Naive B cell (primary cell): Measurements from ENCODE around the gene METAP1. TPM values are rescaled to one million over a fixed set of nuclear protein-coding genes. Genes with fewer than 3 reads are reported as not detected.
"Not testable (repeated sequence)": the region's sequence is repeated elsewhere in the genome, so short reads cannot be mapped to it uniquely, and the experiment has no call there.

Experiments
- ATAC-seq, 2 donors: fragments of 150-1000 bp; cut with Tn5 transposase; 2 replicates each; pipeline ENCODE4 v1.10.0; 2021; ENCODE audit warnings: low read depth in 2 of 2, mild to moderate bottlenecking in 2 of 2, moderate library complexity in 2 of 2
- DNase-seq: peaks from one replicate; pipeline ENCODE4 v3.0.0; 2022
- H3K27ac Mint-ChIP-seq, 6 donors: one replicate each; pipeline ENCODE4 v1.8.0; 2020 to 2022; ENCODE audit warnings: mild to moderate bottlenecking in 6 of 6, mixed read lengths in 6 of 6, moderate library complexity in 5 of 6, inconsistent platforms in 2 of 6
- H3K27me3 Mint-ChIP-seq, 3 donors: one replicate each; pipeline ENCODE4 v1.8.0; 2021 to 2022; ENCODE audit warnings: mixed read lengths in 3 of 3, mild to moderate bottlenecking in 1 of 3
- H3K36me3 Mint-ChIP-seq, 2 donors: one replicate each; pipeline ENCODE4 v1.8.0; 2020 to 2022; ENCODE audit warnings: mixed read lengths in 2 of 2, inconsistent platforms in 1 of 2, mild to moderate bottlenecking in 1 of 2
- H3K4me1 Mint-ChIP-seq, 3 donors: one replicate each; pipeline ENCODE4 v1.8.0; 2020 to 2022; ENCODE audit warnings: mixed read lengths in 3 of 3, inconsistent platforms in 1 of 3, mild to moderate bottlenecking in 1 of 3, moderate library complexity in 1 of 3
- H3K4me3 Mint-ChIP-seq, 8 donors: one replicate each; pipeline ENCODE4 v1.8.0; 2020 to 2022; ENCODE audit warnings: mild to moderate bottlenecking in 8 of 8, mixed read lengths in 8 of 8, moderate library complexity in 8 of 8, inconsistent platforms in 2 of 8
- H3K9me3 Mint-ChIP-seq, 7 donors: one replicate each; pipeline ENCODE4 v1.8.0; 2020 to 2022; ENCODE audit warnings: mixed read lengths in 7 of 7, mild to moderate bottlenecking in 5 of 7, inconsistent platforms in 2 of 7, moderate library complexity in 1 of 7
- polyA plus RNA-seq, 6 donors: library from polyadenylated mRNA; unstranded; fragments of 300-500 nt; fragmentation: Illumina TruSeq; gene quantifications; one replicate each; pipeline ENCODE4 v1.2.3, GENCODE V29; 2021; ENCODE audit warnings: low read depth in 6 of 6

The METAP1 gene
- polyA plus RNA-seq, 6 donors from 2014 or later, result 12.8 to 30.3 (median 24.6) TPM

GRCh38 chr4:99013402-99013843, 17.9 kb downstream of the METAP1 start:
- Mint-ChIP-seq H3K27ac (no peak overlapping the region), H3K4me3 (no peak overlapping the region), H3K9me3 (peaks cover 0 to 19% (median 7%) of the 10 kb centered on the region in 7 donors), H3K36me3 (peaks cover 17 to 26% of the 10 kb centered on the region in 2 donors), H3K27me3 (no peaks in the 10 kb centered on the region), H3K4me1 (peaks cover 36 to 47% (median 37%) of the 10 kb centered on the region in 3 donors)
- no peak for DNase-seq
- ATAC-seq, result no peak

- no peaks in the 10 kb centered on the region for H3K27me3 Mint-ChIP-seq
- ATAC-seq (no peak), DNase-seq (no peak)
- H3K9me3 Mint-ChIP-seq, result peaks cover 0 to 18% (median 7%) of the 10 kb centered on the region in 7 donors
- peaks cover 35 to 46% (median 38%) of the 10 kb centered on the region in 3 donors for H3K4me1 Mint-ChIP-seq
- H3K4me3 Mint-ChIP-seq, result no peak overlapping the region
- H3K27ac Mint-ChIP-seq, result no peak overlapping the region
- peaks cover 19 to 25% of the 10 kb centered on the region in 2 donors for H3K36me3 Mint-ChIP-seq
Measured at GRCh38 chr4:99013884-99014523, 18.5 kb downstream of the METAP1 start.

- H3K9me3 Mint-ChIP-seq, result peaks cover 11 to 19% (median 13%) of the 10 kb centered on the region in 7 donors
- ATAC-seq, result no peak
- no peaks in the 10 kb centered on the region for H3K27me3 Mint-ChIP-seq
- peak overlapping the region in 1 of 8 donors; percentile 2 for H3K4me3 Mint-ChIP-seq
- no peak for DNase-seq
- H3K4me1 Mint-ChIP-seq, result peaks cover 52 to 74% (median 53%) of the 10 kb centered on the region in 3 donors
- H3K27ac Mint-ChIP-seq, result peak overlapping the region in 1 of 6 donors; percentile 65
- peaks cover 27% of the 10 kb centered on the region in 2 donors for H3K36me3 Mint-ChIP-seq
Measured at GRCh38 chr4:99021386-99021785, 25.9 kb downstream of the METAP1 start.

- DNase-seq (no peak), ATAC-seq (no peak)
- H3K4me1 Mint-ChIP-seq, result peaks cover 53 to 76% (median 58%) of the 10 kb centered on the region in 3 donors
- no peaks in the 10 kb centered on the region for H3K27me3 Mint-ChIP-seq
- H3K36me3 Mint-ChIP-seq, result peaks cover 27% of the 10 kb centered on the region in 2 donors
- peak overlapping the region in 1 of 8 donors; percentile 37 for H3K4me3 Mint-ChIP-seq
- peaks cover 11 to 19% (median 13%) of the 10 kb centered on the region in 7 donors for H3K9me3 Mint-ChIP-seq
- peak overlapping the region in 1 of 6 donors; percentile 9 for H3K27ac Mint-ChIP-seq
Measured at GRCh38 chr4:99022566-99022965, 27.0 kb downstream of the METAP1 start.

GRCh38 chr4:99023800-99024251, 28.3 kb downstream of the METAP1 start:
- Mint-ChIP-seq H3K36me3 (peaks cover 26 to 27% of the 10 kb centered on the region in 2 donors), H3K9me3 (peaks cover 11 to 19% (median 13%) of the 10 kb centered on the region in 7 donors), H3K4me1 (peaks cover 53 to 74% (median 61%) of the 10 kb centered on the region in 3 donors), H3K27ac (peak overlapping the region in 4 of 6 donors; percentile 2 to 93 (median 14))
- H3K27me3 Mint-ChIP-seq, H3K4me3 Mint-ChIP-seq, ATAC-seq, DNase-seq: not testable (repeated sequence)

- Mint-ChIP-seq H3K4me1 (peaks cover 55 to 75% (median 61%) of the 10 kb centered on the region in 3 donors), H3K36me3 (peaks cover 18 to 19% of the 10 kb centered on the region in 2 donors), H3K27ac (peak overlapping the region in 5 of 6 donors; percentile 2 to 93 (median 72)), H3K4me3 (peak overlapping the region in 1 of 8 donors; percentile 32), H3K27me3 (no peaks in the 10 kb centered on the region), H3K9me3 (peaks cover 9 to 18% (median 11%) of the 10 kb centered on the region in 7 donors)
- DNase-seq, result no peak
- ATAC-seq, result no peak
Measured at GRCh38 chr4:99024481-99025275, 29.2 kb downstream of the METAP1 start.

- Mint-ChIP-seq H3K27me3 (no peaks in the 10 kb centered on the region), H3K4me3 (no peak overlapping the region), H3K4me1 (peaks cover 62 to 81% (median 67%) of the 10 kb centered on the region in 3 donors), H3K36me3 (peaks cover 12 to 15% of the 10 kb centered on the region in 2 donors), H3K27ac (peak overlapping the region in 5 of 6 donors; percentile 1 to 88 (median 40)), H3K9me3 (peaks cover 8 to 14% (median 10%) of the 10 kb centered on the region in 7 donors)
- DNase-seq, result no peak
- no peak for ATAC-seq
Measured at GRCh38 chr4:99025506-99025905, 30.0 kb downstream of the METAP1 start.

GRCh38 chr4:99027304-99027703, 31.8 kb downstream of the METAP1 start:
- Mint-ChIP-seq H3K27me3 (no peaks in the 10 kb centered on the region), H3K4me1 (peaks cover 51 to 67% (median 65%) of the 10 kb centered on the region in 3 donors), H3K27ac (peak overlapping the region; percentile 26 to 81 (median 53)), H3K36me3 (no peaks in the 10 kb centered on the region), H3K4me3 (no peak overlapping the region), H3K9me3 (no peaks in the 10 kb centered on the region)
- no peak for ATAC-seq
- no peak for DNase-seq

GRCh38 chr4:99028187-99028586, 32.7 kb downstream of the METAP1 start:
- Mint-ChIP-seq H3K27me3 (no peaks in the 10 kb centered on the region), H3K36me3 (no peaks in the 10 kb centered on the region), H3K27ac (peak overlapping the region in 2 of 6 donors; percentile 29 to 47), H3K9me3 (no peaks in the 10 kb centered on the region), H3K4me3 (no peak overlapping the region), H3K4me1 (peaks cover 45 to 61% (median 58%) of the 10 kb centered on the region in 3 donors)
- DNase-seq, result no peak
- ATAC-seq, result no peak

- no peak for DNase-seq
- Mint-ChIP-seq H3K4me1 (peaks cover 35 to 59% (median 56%) of the 10 kb centered on the region in 3 donors), H3K36me3 (peaks cover 0 to 3% of the 10 kb centered on the region in 2 donors), H3K9me3 (no peaks in the 10 kb centered on the region), H3K4me3 (peak overlapping the region in 6 of 8 donors; percentile 35 to 61 (median 47)), H3K27me3 (no peaks in the 10 kb centered on the region), H3K27ac (peak overlapping the region in 5 of 6 donors; percentile 28 to 95 (median 44))
- ATAC-seq, result peak in 1 of 2 donors; percentile 32
Measured at GRCh38 chr4:99029018-99029735, 33.7 kb downstream of the METAP1 start.

GRCh38 chr4:99029852-99030251, 34.3 kb downstream of the METAP1 start:
- Mint-ChIP-seq H3K4me1 (peaks cover 28 to 52% (median 50%) of the 10 kb centered on the region in 3 donors), H3K9me3 (no peaks in the 10 kb centered on the region), H3K36me3 (peaks cover under 1 to 6% of the 10 kb centered on the region in 2 donors), H3K27ac (peak overlapping the region in 5 of 6 donors; percentile 34 to 95 (median 64)), H3K4me3 (peak overlapping the region in 6 of 8 donors; percentile 35 to 61 (median 47)), H3K27me3 (no peaks in the 10 kb centered on the region)
- ATAC-seq (peak in 1 of 2 donors; percentile 35), DNase-seq (no peak)

GRCh38 chr4:99033956-99034355, 38.4 kb downstream of the METAP1 start:
- no peak overlapping the region for H3K4me3 Mint-ChIP-seq

More at GRCh38 chr4:99033956-99034355, 38.4 kb downstream of the METAP1 start:
- Mint-ChIP-seq H3K36me3 (peaks cover 7 to 32% of the 10 kb centered on the region in 2 donors), H3K27ac (peak overlapping the region in 1 of 6 donors; percentile 36), H3K4me1 (peaks cover 16 to 25% (median 21%) of the 10 kb centered on the region in 3 donors), H3K27me3 (no peaks in the 10 kb centered on the region), H3K9me3 (peaks cover 0 to 11% (median 7%) of the 10 kb centered on the region in 7 donors)
- no peak for ATAC-seq
- DNase-seq, result no peak
